ENCODE measurements around the gene ERVW-1. TPM values are rescaled to one million over a fixed set of nuclear protein-coding genes. Genes with fewer than 3 reads are reported as not detected.
"Not testable (repeated sequence)": the region's sequence is repeated elsewhere in the genome, so short reads cannot be mapped to it uniquely, and the experiment has no call there.

The ERVW-1 gene
- total RNA-seq, 1 donor from 2014 or later = 0.12 TPM

DNA sequence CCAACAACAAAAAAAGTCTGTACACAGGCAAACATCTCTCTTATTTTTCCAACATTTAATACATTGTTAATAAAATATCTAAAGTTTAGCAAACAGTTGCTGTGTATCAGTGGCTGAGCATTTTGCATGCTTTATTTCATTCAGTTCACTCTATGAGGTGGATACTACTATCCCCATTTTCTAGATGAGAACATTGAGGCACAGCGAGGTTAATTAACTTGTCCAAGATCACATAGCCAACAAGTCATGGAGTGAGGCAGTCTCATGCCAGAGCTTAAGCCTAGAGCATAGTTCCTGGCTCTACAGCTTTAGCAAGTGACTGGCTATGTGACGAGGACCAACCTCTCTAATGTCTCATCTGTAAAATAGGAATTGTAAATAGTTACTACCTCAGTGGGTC lies 26.1 kb downstream of the ERVW-1 start:
- Mint-ChIP-seq H3K27ac (no peak overlapping the region), H3K4me1 (ENCODE audit: unreplicated experiment) (peaks cover 5% of the 10 kb centered on the region)

DNA sequence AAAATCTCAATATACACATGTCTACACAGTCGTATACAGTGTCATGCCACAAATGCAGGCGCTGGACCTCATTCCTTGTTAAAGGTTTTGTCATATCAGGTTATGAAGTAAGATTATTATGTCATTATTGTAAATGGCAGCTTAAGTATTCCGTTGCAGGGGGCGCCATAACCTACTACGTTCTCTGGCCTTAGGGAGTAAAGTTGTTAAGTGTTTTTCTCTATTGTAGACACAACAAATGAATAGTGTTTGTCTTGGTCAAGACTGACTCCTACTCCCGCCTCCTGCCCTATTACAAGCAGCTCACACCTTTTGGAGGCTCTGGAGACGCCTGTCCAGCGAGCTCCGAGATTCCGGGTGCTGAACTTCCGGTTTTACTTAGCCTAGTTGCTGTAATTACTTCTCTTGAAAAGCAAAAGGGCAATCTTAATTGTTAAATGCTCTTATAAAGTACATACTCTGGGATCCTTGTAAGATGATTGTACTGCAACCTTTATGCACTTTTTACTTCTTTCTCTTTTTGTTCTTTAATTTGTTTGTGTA lies 29.5 kb downstream of the ERVW-1 start:
- peaks cover 9% of the 10 kb centered on the region for H3K36me3 Mint-ChIP-seq
- peak overlapping the region; percentile 82 for H3K27ac Mint-ChIP-seq
- no peak for DNase-seq (ENCODE audit: extremely low spot score, unreplicated experiment)
- TF ChIP-seq, protein P1, sequence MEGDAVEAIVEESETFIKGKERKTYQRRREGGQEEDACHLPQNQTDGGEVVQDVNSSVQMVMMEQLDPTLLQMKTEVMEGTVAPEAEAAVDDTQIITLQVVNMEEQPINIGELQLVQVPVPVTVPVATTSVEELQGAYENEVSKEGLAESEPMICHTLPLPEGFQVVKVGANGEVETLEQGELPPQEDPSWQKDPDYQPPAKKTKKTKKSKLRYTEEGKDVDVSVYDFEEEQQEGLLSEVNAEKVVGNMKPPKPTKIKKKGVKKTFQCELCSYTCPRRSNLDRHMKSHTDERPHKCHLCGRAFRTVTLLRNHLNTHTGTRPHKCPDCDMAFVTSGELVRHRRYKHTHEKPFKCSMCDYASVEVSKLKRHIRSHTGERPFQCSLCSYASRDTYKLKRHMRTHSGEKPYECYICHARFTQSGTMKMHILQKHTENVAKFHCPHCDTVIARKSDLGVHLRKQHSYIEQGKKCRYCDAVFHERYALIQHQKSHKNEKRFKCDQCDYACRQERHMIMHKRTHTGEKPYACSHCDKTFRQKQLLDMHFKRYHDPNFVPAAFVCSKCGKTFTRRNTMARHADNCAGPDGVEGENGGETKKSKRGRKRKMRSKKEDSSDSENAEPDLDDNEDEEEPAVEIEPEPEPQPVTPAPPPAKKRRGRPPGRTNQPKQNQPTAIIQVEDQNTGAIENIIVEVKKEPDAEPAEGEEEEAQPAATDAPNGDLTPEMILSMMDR (conservative IDR thresholded peaks at IDR 0.05) = peak; percentile 40
- peaks cover 5% of the 10 kb centered on the region for H3K4me1 Mint-ChIP-seq (ENCODE audit: unreplicated experiment)
- H3K4me3 Mint-ChIP-seq = peak overlapping the region; percentile 87
- H3K27me3 Mint-ChIP-seq = no peaks in the 10 kb centered on the region
- no peaks in the 10 kb centered on the region for H3K9me3 Mint-ChIP-seq

More for the DNA sequence above, 26.1 kb downstream of the ERVW-1 start:
- Mint-ChIP-seq H3K9me3 (no peaks in the 10 kb centered on the region), H3K36me3 (peaks cover 25% of the 10 kb centered on the region), H3K27me3 (no peaks in the 10 kb centered on the region), H3K4me3 (no peak overlapping the region)
- DNase-seq (ENCODE audit: extremely low spot score, unreplicated experiment) = no peak
- TF ChIP-seq, protein P1 (conservative IDR thresholded peaks at IDR 0.05) = no peak

DNA sequence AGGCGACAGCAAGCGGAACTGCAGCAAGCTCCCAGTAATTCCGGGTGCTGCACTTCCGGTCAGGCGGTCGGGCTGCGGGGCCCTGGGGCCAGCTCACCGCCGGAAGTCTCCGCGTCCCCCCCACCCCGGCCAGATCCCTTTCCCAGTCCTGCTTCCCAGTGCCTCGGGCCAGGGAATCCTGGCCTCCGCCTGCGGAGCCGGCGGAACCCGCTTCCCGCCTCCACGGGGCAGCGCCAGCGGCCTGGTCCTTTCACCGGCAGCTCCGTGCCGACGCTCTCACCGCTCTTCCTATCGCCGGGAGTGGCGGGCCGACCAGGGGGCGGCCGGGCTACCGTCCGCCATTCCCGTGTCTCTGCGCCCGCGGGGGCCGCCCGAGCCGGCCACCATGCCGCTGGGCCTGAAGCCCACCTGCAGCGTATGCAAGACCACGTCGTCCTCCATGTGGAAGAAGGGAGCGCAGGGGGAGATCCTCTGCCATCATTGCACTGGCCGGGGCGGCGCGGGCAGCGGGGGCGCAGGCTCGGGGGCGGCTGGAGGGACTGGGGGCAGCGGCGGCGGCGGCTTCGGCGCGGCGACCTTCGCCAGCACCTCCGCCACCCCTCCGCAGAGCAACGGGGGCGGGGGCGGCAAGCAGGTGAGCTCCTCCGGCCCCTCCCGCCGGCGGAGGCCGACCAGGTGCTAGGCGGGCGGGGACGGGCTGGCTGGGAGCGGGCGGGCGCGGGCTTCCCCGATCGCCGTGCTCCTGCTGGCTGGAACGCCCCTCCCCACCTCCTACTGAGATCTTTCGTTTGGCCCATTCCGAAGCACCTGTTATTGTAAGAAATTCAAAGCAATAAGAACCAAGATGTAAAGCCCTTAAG lies 30.2 kb downstream of the ERVW-1 start, which contains the start of gene GATAD1:
Gene GATAD1 (plus strand): TSS at position 138 of the 860 bp plus-strand sequence. CDS start 248 bp downstream, at position 386.
- Mint-ChIP-seq H3K4me3 (peak within 1 kb of the TSS; percentile 88), H3K9me3 (peaks cover 2% of the 10 kb centered on the region), H3K4me1 (ENCODE audit: unreplicated experiment) (peaks cover 5% of the 10 kb centered on the region), H3K36me3 (peaks cover 8% of the 10 kb centered on the region), H3K27ac (peak within 1 kb of the TSS; percentile 83), H3K27me3 (no peaks in the 10 kb centered on the region)
- DNase-seq (ENCODE audit: extremely low spot score, unreplicated experiment) = peak; percentile 88
- TF ChIP-seq, protein P1 (conservative IDR thresholded peaks at IDR 0.05) = peak; percentile 92

DNA sequence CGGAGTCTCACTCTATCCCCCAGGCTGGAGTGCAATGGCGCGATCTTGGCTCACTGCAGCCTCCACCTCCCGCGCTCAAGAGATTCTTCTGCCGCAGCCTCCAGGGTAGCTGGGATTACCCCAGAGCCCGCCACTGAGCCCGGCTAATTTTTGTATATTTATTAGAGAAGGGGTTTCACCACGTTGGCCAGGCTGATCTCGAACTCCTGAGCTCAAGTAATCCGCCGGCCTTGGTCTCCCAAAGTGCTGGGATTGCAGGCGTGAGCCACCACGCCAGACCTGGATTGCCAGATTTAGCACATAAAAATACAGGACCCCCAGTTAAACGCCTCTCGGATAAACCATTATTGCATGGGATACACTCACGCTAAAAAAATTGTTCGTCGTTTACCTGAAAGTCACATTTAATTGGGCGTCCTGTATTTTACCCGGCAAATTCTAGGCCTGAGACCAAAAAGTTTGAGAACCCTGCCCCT lies 30.8 kb downstream of the ERVW-1 start:
- Mint-ChIP-seq H3K27ac (peak overlapping the region; percentile 83), H3K27me3 (no peaks in the 10 kb centered on the region), H3K36me3 (peaks cover 8% of the 10 kb centered on the region), H3K9me3 (peaks cover 9% of the 10 kb centered on the region), H3K4me1 (ENCODE audit: unreplicated experiment) (peaks cover 5% of the 10 kb centered on the region), H3K4me3 (peak overlapping the region; percentile 88)
- TF ChIP-seq, protein P1 (conservative IDR thresholded peaks at IDR 0.05) = no peak
- no peak for DNase-seq (ENCODE audit: extremely low spot score, unreplicated experiment)

GRCh38 chr7:92442720-92443119 lies 35.0 kb downstream of the ERVW-1 start:
- DNase-seq (ENCODE audit: extremely low spot score, unreplicated experiment); H3K9me3 Mint-ChIP-seq; H3K27ac Mint-ChIP-seq; H3K4me3 Mint-ChIP-seq; H3K4me1 Mint-ChIP-seq (ENCODE audit: unreplicated experiment); H3K27me3 Mint-ChIP-seq; H3K36me3 Mint-ChIP-seq: not testable (repeated sequence)

DNA sequence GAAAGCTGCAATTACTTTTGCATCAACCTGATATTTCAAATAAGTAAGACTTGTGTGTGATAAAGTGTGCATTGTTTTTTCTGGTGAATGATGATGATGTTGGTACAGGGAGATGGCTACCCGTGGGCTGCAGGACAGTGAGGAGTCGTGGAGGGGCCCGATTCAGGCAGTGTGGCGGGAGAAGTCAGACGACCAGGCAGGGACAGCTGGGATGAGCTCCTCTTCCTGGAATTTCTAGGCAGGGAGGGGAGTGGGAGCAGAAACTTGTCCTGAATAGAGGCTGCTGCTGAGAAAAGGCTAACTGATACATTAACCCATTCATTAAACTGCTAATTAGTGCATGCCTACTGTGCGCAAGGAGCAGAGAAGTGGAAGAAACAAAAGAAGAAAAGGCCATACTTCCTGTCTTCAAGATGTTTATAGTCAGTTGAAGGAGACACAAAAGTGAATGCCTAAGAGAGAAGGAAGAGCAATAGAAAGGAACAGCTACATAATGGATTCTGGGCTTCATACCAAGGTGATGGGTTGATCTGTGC lies 39.7 kb downstream of the ERVW-1 start:
- H3K4me1 Mint-ChIP-seq (ENCODE audit: unreplicated experiment) = no peaks in the 10 kb centered on the region
- H3K27me3 Mint-ChIP-seq = peaks cover 3% of the 10 kb centered on the region
- no peak overlapping the region for H3K27ac Mint-ChIP-seq
- H3K9me3 Mint-ChIP-seq = peaks cover 9% of the 10 kb centered on the region
- TF ChIP-seq, protein P1 (conservative IDR thresholded peaks at IDR 0.05) = no peak
- no peak for DNase-seq (ENCODE audit: extremely low spot score, unreplicated experiment)
- H3K36me3 Mint-ChIP-seq = no peaks in the 10 kb centered on the region
- H3K4me3 Mint-ChIP-seq = no peak overlapping the region
